Right atrium auricular region (tissue), 2 donors: Measurements from ENCODE around the gene RSU1. TPM values are rescaled to one million over a fixed set of nuclear protein-coding genes. Genes with fewer than 3 reads are reported as not detected.

Experiments used
- DNase-seq: peaks from one replicate; pipeline ENCODE4 v3.0.0-alpha.2; 2019; ENCODE audit warnings: low spot score
- H3K27ac ChIP-seq, 2 donors: fragments of 200-600 bp; sonication (generic); 1 replicate in 1 of 2; 2 replicates in 1 of 2; pipeline ENCODE4 v1.5.1; 2016 to 2019
- H3K27me3 ChIP-seq, 2 donors: fragments of 200-600 bp; sonication (generic); one replicate each; pipeline versions ENCODE4 v1.5.1 to v1.6.0; 2017 to 2019
- H3K36me3 ChIP-seq: fragments of 200-600 bp; sonication (generic); one replicate; pipeline ENCODE4 v1.5.1; 2016
- H3K4me1 ChIP-seq, 2 donors: fragments of 200-600 bp; sonication (generic); one replicate each; pipeline versions ENCODE4 v1.5.1 to v1.6.0; 2017 to 2019
- H3K4me3 ChIP-seq, 2 donors: fragments of 200-600 bp; sonication (generic); 1 replicate in 1 of 2; 2 replicates in 1 of 2; pipeline ENCODE4 v1.5.1; 2017 to 2019; ENCODE audit warnings: mild to moderate bottlenecking in 1 of 2, moderate library complexity in 1 of 2
- H3K9me3 ChIP-seq, 2 donors: fragments of 200-600 bp; sonication (generic); one replicate each; pipeline ENCODE4 v1.5.1; 2019
- total RNA-seq, 2 donors: library from RNA; depleted of rRNA; stranded (reverse); fragments of >200 nt; gene quantifications; one replicate each; pipeline ENCODE4 v1.1.0, GENCODE V29; 2016
- TF ChIP-seq, protein P1 (sequence below), 2 donors: fragments of 200-600 bp; sonication (generic); IDR thresholded peaks; one replicate each; pipeline ENCODE4 v1.5.1; 2019; ENCODE audit warnings: antibody characterized with exemption in 2 of 2

Gene RSU1
- total RNA-seq, 2 donors from 2014 or later: 40.3 to 45.4 TPM

- no peaks in the 10 kb centered on the region for H3K27me3 ChIP-seq
- peaks cover 0 to 34% of the 10 kb centered on the region in 2 donors for H3K4me1 ChIP-seq
- TF ChIP-seq, protein P1, sequence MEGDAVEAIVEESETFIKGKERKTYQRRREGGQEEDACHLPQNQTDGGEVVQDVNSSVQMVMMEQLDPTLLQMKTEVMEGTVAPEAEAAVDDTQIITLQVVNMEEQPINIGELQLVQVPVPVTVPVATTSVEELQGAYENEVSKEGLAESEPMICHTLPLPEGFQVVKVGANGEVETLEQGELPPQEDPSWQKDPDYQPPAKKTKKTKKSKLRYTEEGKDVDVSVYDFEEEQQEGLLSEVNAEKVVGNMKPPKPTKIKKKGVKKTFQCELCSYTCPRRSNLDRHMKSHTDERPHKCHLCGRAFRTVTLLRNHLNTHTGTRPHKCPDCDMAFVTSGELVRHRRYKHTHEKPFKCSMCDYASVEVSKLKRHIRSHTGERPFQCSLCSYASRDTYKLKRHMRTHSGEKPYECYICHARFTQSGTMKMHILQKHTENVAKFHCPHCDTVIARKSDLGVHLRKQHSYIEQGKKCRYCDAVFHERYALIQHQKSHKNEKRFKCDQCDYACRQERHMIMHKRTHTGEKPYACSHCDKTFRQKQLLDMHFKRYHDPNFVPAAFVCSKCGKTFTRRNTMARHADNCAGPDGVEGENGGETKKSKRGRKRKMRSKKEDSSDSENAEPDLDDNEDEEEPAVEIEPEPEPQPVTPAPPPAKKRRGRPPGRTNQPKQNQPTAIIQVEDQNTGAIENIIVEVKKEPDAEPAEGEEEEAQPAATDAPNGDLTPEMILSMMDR (IDR thresholded peaks at IDR 0.05): no peak
- no peaks in the 10 kb centered on the region for H3K36me3 ChIP-seq
- H3K9me3 ChIP-seq: no peaks in the 10 kb centered on the region
- no peak overlapping the region for H3K4me3 ChIP-seq
- no peak overlapping the region for H3K27ac ChIP-seq
- no peak for DNase-seq
Measured at GRCh38 chr10:16814012-16814411, 3.2 kb downstream of the RSU1 start.

- H3K36me3 ChIP-seq: no peaks in the 10 kb centered on the region
- no peaks in the 10 kb centered on the region for H3K9me3 ChIP-seq
- TF ChIP-seq, protein P1 (IDR thresholded peaks at IDR 0.05): no peak
- H3K4me1 ChIP-seq: peaks cover 0 to 34% of the 10 kb centered on the region in 2 donors
- DNase-seq: no peak
- H3K27ac ChIP-seq: no peak overlapping the region
- H3K4me3 ChIP-seq: no peak overlapping the region
- no peaks in the 10 kb centered on the region for H3K27me3 ChIP-seq
Measured at GRCh38 chr10:16812676-16813075, 4.5 kb downstream of the RSU1 start.

GRCh38 chr10:16811765-16812164, 5.5 kb downstream of the RSU1 start:
- no peak for DNase-seq
- Histone ChIP-seq H3K27ac (no peak overlapping the region), H3K4me1 (peaks cover 0 to 33% of the 10 kb centered on the region in 2 donors), H3K9me3 (no peaks in the 10 kb centered on the region), H3K4me3 (no peak overlapping the region), H3K36me3 (no peaks in the 10 kb centered on the region), H3K27me3 (no peaks in the 10 kb centered on the region)
- TF ChIP-seq, protein P1 (IDR thresholded peaks at IDR 0.05): no peak

DNA sequence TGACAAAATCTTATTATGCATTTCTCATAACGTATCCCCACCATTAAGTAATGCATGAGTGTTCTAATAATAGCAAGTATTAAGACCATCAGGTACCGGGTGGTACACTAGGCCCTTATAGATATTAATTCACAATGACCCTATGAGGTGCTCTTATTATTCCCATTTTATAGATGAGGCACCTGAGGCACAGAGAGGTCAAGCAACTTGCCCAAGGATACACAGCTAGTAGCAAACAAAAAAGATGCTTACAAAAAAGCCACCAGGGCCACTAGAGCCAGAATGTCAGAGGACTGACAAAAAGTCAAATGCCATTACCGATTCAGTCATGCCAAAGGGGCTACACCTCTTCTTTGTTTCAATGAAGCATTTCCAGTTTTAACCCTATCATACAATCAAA, 5.9 kb downstream of the RSU1 start:
- H3K4me1 ChIP-seq: peaks cover 0 to 28% of the 10 kb centered on the region in 2 donors
- no peak overlapping the region for H3K27ac ChIP-seq
- no peaks in the 10 kb centered on the region for H3K9me3 ChIP-seq
- TF ChIP-seq, protein P1 (IDR thresholded peaks at IDR 0.05): no peak
- H3K4me3 ChIP-seq: no peak overlapping the region
- DNase-seq: no peak
- no peaks in the 10 kb centered on the region for H3K27me3 ChIP-seq
- H3K36me3 ChIP-seq: no peaks in the 10 kb centered on the region

GRCh38 chr10:16809074-16809718, 8.0 kb downstream of the RSU1 start:
- DNase-seq: no peak
- H3K4me1 ChIP-seq: peaks cover 0 to 15% of the 10 kb centered on the region in 2 donors
- H3K27me3 ChIP-seq: no peaks in the 10 kb centered on the region
- no peak overlapping the region for H3K27ac ChIP-seq
- no peaks in the 10 kb centered on the region for H3K36me3 ChIP-seq
- no peaks in the 10 kb centered on the region for H3K9me3 ChIP-seq
- TF ChIP-seq, protein P1 (IDR thresholded peaks at IDR 0.05): peak; percentile 35 to 62
- H3K4me3 ChIP-seq: no peak overlapping the region

- Histone ChIP-seq H3K36me3 (no peaks in the 10 kb centered on the region), H3K27me3 (no peaks in the 10 kb centered on the region), H3K27ac (no peak overlapping the region), H3K4me3 (no peak overlapping the region), H3K9me3 (no peaks in the 10 kb centered on the region), H3K4me1 (peaks cover 0 to 22% of the 10 kb centered on the region in 2 donors)
- no peak for DNase-seq
- TF ChIP-seq, protein P1 (IDR thresholded peaks at IDR 0.05): no peak
Measured at GRCh38 chr10:16804123-16804522, 13.1 kb downstream of the RSU1 start.
